K562 (cell line): ENCODE data around the gene RASIP1. TPM values are rescaled to one million over a fixed set of nuclear protein-coding genes. Genes with fewer than 3 reads are reported as not detected.

ENCODE experiments used
- BCLAF1 ChIP-seq, 2 experiments: fragments of 450-650 bp in 1 of 2; IDR thresholded peaks; 2 replicates each; pipeline ENCODE4 v1.6.1; 2011 to 2017; ENCODE audit warnings: low read depth in 2 of 2, antibody characterized with exemption in 1 of 2, borderline replicate concordance in 1 of 2, low read length in 1 of 2, mild to moderate bottlenecking in 1 of 2, mixed read lengths in 1 of 2; ENCODE audit not compliant: control insufficient read depth in 1 of 2
- FOXO4 ChIP-seq: fragments of 450-650 bp; formaldehyde crosslinking; IDR thresholded peaks from 2 replicates; pipeline ENCODE4 v1.4.0; 2020; ENCODE audit warnings: mild to moderate bottlenecking, moderate library complexity
- MAZ ChIP-seq, 2 experiments: fragments of 450-650 bp in 1 of 2; sonication (generic) in 1 of 2; formaldehyde crosslinking; IDR thresholded peaks in 1 of 2; conservative IDR thresholded peaks in 1 of 2; 2 replicates each; pipeline versions ENCODE4 v1.4.0 to v1.5.0; 2020; ENCODE audit warnings: mild to moderate bottlenecking in 1 of 2, missing genetic modification reagents in 1 of 2
- NRF1 ChIP-seq, 2 experiments: fragments of 450-650 bp; IDR thresholded peaks in 1 of 2; conservative IDR thresholded peaks in 1 of 2; 2 replicates each; pipeline ENCODE4 v1.6.1; 2014; ENCODE audit warnings: mild to moderate bottlenecking in 2 of 2
- SIN3A ChIP-seq, 2 experiments: fragments of 150-350 bp in 1 of 2; IDR thresholded peaks; 2 replicates each; pipeline ENCODE4 v1.6.1; 2011 to 2016; ENCODE audit warnings: borderline replicate concordance in 2 of 2, low read depth in 2 of 2, low read length in 2 of 2, mild to moderate bottlenecking in 2 of 2, moderate library complexity in 2 of 2; ENCODE audit not compliant: control insufficient read depth in 1 of 2
- TEAD1 ChIP-seq, 2 experiments: fragments of 450-650 bp in 1 of 2; sonication (generic) in 1 of 2; formaldehyde crosslinking; IDR thresholded peaks; 2 replicates each; pipeline versions ENCODE4 v1.4.0 to v1.8.0; 2020 to 2022; ENCODE audit warnings: mild to moderate bottlenecking in 2 of 2, missing genetic modification reagents in 1 of 2
- VEZF1 ChIP-seq: fragments of 200-800 bp; sonication (Bioruptor generic); IDR thresholded peaks from 2 replicates; pipeline ENCODE4 v1.6.1; 2017; ENCODE audit warnings: missing genetic modification characterization, missing compliant biosample characterization
- ZBTB12 ChIP-seq: fragments of 250-450 bp; sonication (Bioruptor Pico); IDR thresholded peaks from 2 replicates; pipeline ENCODE4 v1.4.0; 2020
- ZC3H11A ChIP-seq: IDR thresholded peaks from 2 replicates; pipeline ENCODE4 v1.6.1; 2012; ENCODE audit warnings: low read depth, low read length, improper control_type of control experiment
- ZNF143 ChIP-seq: sonication (generic); formaldehyde crosslinking; IDR thresholded peaks from 2 replicates; pipeline ENCODE4 v1.9.0; 2022; ENCODE audit warnings: mild to moderate bottlenecking, missing genetic modification reagents
- ZNF395 ChIP-seq: fragments of 200-800 bp; sonication (Bioruptor generic); IDR thresholded peaks from 2 replicates; pipeline ENCODE4 v1.6.1; 2017; ENCODE audit warnings: missing genetic modification characterization, missing compliant biosample characterization
- polyA plus RNA-seq, 8 experiments: library from polyadenylated mRNA; depleted of rRNA in 4 of 8; stranded (reverse) in 5 of 8; unstranded in 3 of 8; fragments of >200 nt; fragmentation: Nextera tagmentation in 2 of 8; fragmentation: Illumina TruSeq in 1 of 8; extraction: Ambion mirVana in 2 of 8; extraction: Trizol in 1 of 8; gene quantifications; 2 replicates each; pipeline versions ENCODE4 v1.2.1 to v1.2.3, GENCODE V29; 2011 to 2014; ENCODE audit warnings: inconsistent platforms in 1 of 8, missing spikeins in 1 of 8
- total RNA-seq, 7 experiments: library from RNA; depleted of rRNA in 6 of 7; stranded (reverse); fragments of >200 nt in 6 of 7; fragmentation: Illumina TruSeq in 2 of 7; extraction: Trizol in 2 of 7; gene quantifications; 2 replicates each; pipeline versions ENCODE4 v1.2.1 to v1.2.3, GENCODE V29; 2011 to 2021; ENCODE audit warnings: low replicate concordance in 1 of 7

The RASIP1 gene
- total and polyA plus RNA-seq, 9 of the 15 experiments (the other 6 are each of a cell fraction or from before 2014, with no cell fraction given), result 0.20 to 4.7 (median 1.5) TPM

- TF ChIP-seq SIN3A (IDR thresholded peaks at IDR 0.05; ENCODE audit: borderline replicate concordance in 2 of 2, control insufficient read depth in 1 of 2, low read depth in 2 of 2, low read length in 2 of 2), result peak in 1 of 2 experiments; percentile 10; a peak in 1 of 4 replicates
- peak; percentile 73 for TF ChIP-seq VEZF1 (CRISPR knock-in tag)
- TF ChIP-seq MAZ (CRISPR knock-in tag; conservative IDR thresholded peaks at IDR 0.05 in 1 of 2, IDR thresholded peaks at IDR 0.05 in 1 of 2), result peak; percentile 58 to 74; a peak in 3 of 4 replicates
- TF ChIP-seq ZC3H11A, result 0 out of 2 replicates have a peak, but pooled peaks have one; percentile 34
- peak; percentile 94 to 95 for TF ChIP-seq NRF1 (conservative IDR thresholded peaks at IDR 0.05 in 1 of 2, IDR thresholded peaks at IDR 0.05 in 1 of 2)
- TF ChIP-seq BCLAF1 (IDR thresholded peaks at IDR 0.05; ENCODE audit: borderline replicate concordance in 1 of 2, control insufficient read depth in 1 of 2, low read depth in 2 of 2, low read length in 1 of 2), result 0 out of 4 replicates have a peak, but pooled peaks of 1 of the 2 experiments have one; percentile 40
- 0 out of 2 replicates have a peak, but pooled peaks have one; percentile 6 for TF ChIP-seq ZBTB12 (CRISPR knock-in tag)
- peak; percentile 69 to 98; a peak in 2 of 4 replicates for TF ChIP-seq TEAD1 (CRISPR knock-in tag; IDR thresholded peaks at IDR 0.05)
- no peak for TF ChIP-seq FOXO4 (CRISPR knock-in tag)
- TF ChIP-seq ZNF395 (CRISPR knock-in tag), result peak; percentile 62
- TF ChIP-seq ZNF143, result peak; percentile 91
Measured at GRCh38 chr19:48720613-48721296, 19.7 kb downstream of the RASIP1 start (continued).
